GM12878 (cell line): Measurements from ENCODE around the gene RABL3. TPM values are rescaled to one million over a fixed set of nuclear protein-coding genes. Genes with fewer than 3 reads are reported as not detected.

ENCODE experiments used
- CEBPB ChIP-seq, 2 experiments: fragments of 150-350 bp in 1 of 2; IDR thresholded peaks; 2 replicates each; pipeline ENCODE4 v1.6.1; 2012 to 2014; ENCODE audit warnings: low read depth in 2 of 2, low read length in 2 of 2, borderline replicate concordance in 1 of 2, inconsistent platforms in 1 of 2
- CREB1 ChIP-seq: IDR thresholded peaks from 2 replicates; pipeline ENCODE4 v1.6.1; 2012; ENCODE audit warnings: low read depth, mild to moderate bottlenecking, inconsistent platforms
- FOXM1 ChIP-seq: IDR thresholded peaks from 2 replicates; pipeline ENCODE4 v1.6.1; 2012; ENCODE audit warnings: low read depth, mild to moderate bottlenecking, inconsistent platforms, low read length, moderate library complexity
- IRF4 ChIP-seq: IDR thresholded peaks from 2 replicates; pipeline ENCODE4 v1.6.1; 2011; ENCODE audit warnings: low read depth, low read length
- NBN ChIP-seq: fragments of 450-650 bp; IDR thresholded peaks from 2 replicates; pipeline ENCODE4 v1.6.1; 2016
- NFYA ChIP-seq: IDR thresholded peaks from 2 replicates; pipeline ENCODE4 v1.6.1; 2011; ENCODE audit warnings: low read depth, mild to moderate bottlenecking, low read length, improper control_type of control experiment, borderline replicate concordance
- RUNX3 ChIP-seq: IDR thresholded peaks from 2 replicates; pipeline ENCODE4 v1.6.1; 2012; ENCODE audit warnings: low read length, inconsistent platforms
- SMARCA5 ChIP-seq: fragments of 450-650 bp; IDR thresholded peaks from 2 replicates; pipeline ENCODE4 v1.6.1; 2017; ENCODE audit warnings: mild to moderate bottlenecking
- SPI1 ChIP-seq: IDR thresholded peaks from 2 replicates; pipeline ENCODE4 v1.6.1; 2011; ENCODE audit warnings: low read depth, mild to moderate bottlenecking, low read length, moderate library complexity, borderline replicate concordance; ENCODE audit not compliant: insufficient read depth
- ZNF622 ChIP-seq: fragments of 450-650 bp; IDR thresholded peaks from 2 replicates; pipeline ENCODE4 v1.6.1; 2017; ENCODE audit warnings: mild to moderate bottlenecking, inconsistent platforms
- polyA plus RNA-seq, 11 experiments: library from polyadenylated mRNA; depleted of rRNA in 4 of 11; unstranded in 6 of 11; stranded (reverse) in 5 of 11; fragments of >200 nt; fragmentation: Nextera tagmentation in 4 of 11; fragmentation: Illumina TruSeq in 1 of 11; extraction: Ambion mirVana in 4 of 11; extraction: Trizol in 1 of 11; gene quantifications; 1 replicate in 1 of 11; 2 replicates in 10 of 11; pipeline versions ENCODE4 v1.2.1 to v1.2.3, GENCODE V29; 2011 to 2016; ENCODE audit warnings: inconsistent platforms in 2 of 11, missing spikeins in 2 of 11, low read depth in 1 of 11
- total RNA-seq, 4 experiments: library from RNA; depleted of rRNA in 3 of 4; stranded (reverse); fragments of >200 nt in 3 of 4; fragmentation: Illumina TruSeq in 1 of 4; extraction: Trizol in 1 of 4; gene quantifications; 2 replicates each; pipeline versions ENCODE4 v1.2.1 to v1.2.3, GENCODE V29; 2013 to 2021
- TF ChIP-seq, protein P1 (sequence below): IDR thresholded peaks from 2 replicates; pipeline ENCODE4 v1.6.1; 2011; ENCODE audit warnings: borderline replicate concordance, low read depth, mild to moderate bottlenecking, moderate library complexity, mixed read lengths, low read length; ENCODE audit not compliant: insufficient read depth; ENCODE audit errors: extremely low read length
- TF ChIP-seq, protein P2 (sequence below): IDR thresholded peaks from 2 replicates; pipeline ENCODE4 v1.6.1; 2011; ENCODE audit warnings: borderline replicate concordance, low read depth, mild to moderate bottlenecking, moderate library complexity, low read length; ENCODE audit not compliant: insufficient read depth, poor library complexity, severe bottlenecking

The RABL3 gene
- total and polyA plus RNA-seq, 10 of the 15 experiments (the other 5 are each of a cell fraction or from before 2014, with no cell fraction given), result 10.5 to 38.0 (median 25.2) TPM

DNA sequence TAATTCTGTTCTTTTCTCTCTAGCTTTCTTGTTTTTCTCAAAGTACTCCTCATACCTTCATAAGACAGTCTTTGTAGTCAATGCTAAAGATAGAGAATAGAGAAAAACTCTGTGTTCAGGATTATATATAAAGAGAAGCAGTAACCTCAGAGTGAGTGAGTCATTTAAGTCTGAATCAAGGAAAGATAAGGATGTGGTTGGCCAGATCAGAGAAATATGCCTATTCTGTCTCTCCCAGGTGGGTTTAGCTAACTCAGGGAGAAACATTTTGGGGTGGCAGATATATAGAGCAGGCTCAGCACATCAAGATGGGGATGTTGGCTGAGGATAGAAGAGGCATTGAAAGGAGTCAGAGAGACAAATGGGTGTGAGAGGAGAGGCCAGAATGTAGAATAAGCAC is 31.6 kb upstream of the RABL3 start (continued):
- TF ChIP-seq IRF4 (0 out of 2 replicates have a peak, but pooled peaks have one; percentile 13), SPI1 (no peak), FOXM1 (peak; percentile 64; the same call in 1 of the 2 replicates), NBN (no peak), CREB1 (no peak), RUNX3 (peak; percentile 94), CEBPB (IDR thresholded peaks at IDR 0.05; ENCODE audit: borderline replicate concordance in 1 of 2, low read depth in 2 of 2, low read length in 2 of 2) (no peak), ZNF622 (no peak), NFYA (no peak), SMARCA5 (no peak)
- TF ChIP-seq, protein P1, sequence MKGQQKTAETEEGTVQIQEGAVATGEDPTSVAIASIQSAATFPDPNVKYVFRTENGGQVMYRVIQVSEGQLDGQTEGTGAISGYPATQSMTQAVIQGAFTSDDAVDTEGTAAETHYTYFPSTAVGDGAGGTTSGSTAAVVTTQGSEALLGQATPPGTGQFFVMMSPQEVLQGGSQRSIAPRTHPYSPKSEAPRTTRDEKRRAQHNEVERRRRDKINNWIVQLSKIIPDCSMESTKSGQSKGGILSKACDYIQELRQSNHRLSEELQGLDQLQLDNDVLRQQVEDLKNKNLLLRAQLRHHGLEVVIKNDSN, result no peak
- TF ChIP-seq, protein P2, sequence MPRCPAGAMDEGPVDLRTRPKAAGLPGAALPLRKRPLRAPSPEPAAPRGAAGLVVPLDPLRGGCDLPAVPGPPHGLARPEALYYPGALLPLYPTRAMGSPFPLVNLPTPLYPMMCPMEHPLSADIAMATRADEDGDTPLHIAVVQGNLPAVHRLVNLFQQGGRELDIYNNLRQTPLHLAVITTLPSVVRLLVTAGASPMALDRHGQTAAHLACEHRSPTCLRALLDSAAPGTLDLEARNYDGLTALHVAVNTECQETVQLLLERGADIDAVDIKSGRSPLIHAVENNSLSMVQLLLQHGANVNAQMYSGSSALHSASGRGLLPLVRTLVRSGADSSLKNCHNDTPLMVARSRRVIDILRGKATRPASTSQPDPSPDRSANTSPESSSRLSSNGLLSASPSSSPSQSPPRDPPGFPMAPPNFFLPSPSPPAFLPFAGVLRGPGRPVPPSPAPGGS, result peak; percentile 12
